A673 (cell line): ENCODE measurements around the gene FRMPD1. TPM values are rescaled to one million over a fixed set of nuclear protein-coding genes. Genes with fewer than 3 reads are reported as not detected.

Source experiments
- BruUV-seq: library from RNA; stranded (reverse); fragments of 400-500 nt; replicated peaks from 2 replicates; lab custom pipeline; 2021; lab: Mats Ljungman, UMichigan
- CTCF ChIA-PET: fragments of 300-600 bp; sonication (Branson Sonifier 250); formaldehyde crosslinking; loops from one replicate; lab custom pipeline; 2022; ENCODE audit warnings: antibody characterized with exemption; lab: Charles Lee
- POLR2A ChIA-PET: fragments of 300-600 bp; sonication (Branson Sonifier 250); formaldehyde crosslinking; loops from one replicate; lab custom pipeline; 2022; ENCODE audit warnings: antibody characterized with exemption; ENCODE audit not compliant: low non-redundant PET; lab: Charles Lee
- DNase-seq: peaks from one replicate; pipeline ENCODE4 v3.0.0-alpha.2; 2015; ENCODE audit warnings: low spot score
- H3K27ac ChIP-seq: fragments of 200-600 bp; sonication (generic); 2 replicates; pipeline ENCODE4 v1.5.1; 2016; ENCODE audit warnings: mixed run types, low read depth, mild to moderate bottlenecking, mixed read lengths, antibody characterized with exemption, low read length; ENCODE audit not compliant: poor library complexity, severe bottlenecking
- H3K27me3 ChIP-seq: fragments of 200-600 bp; sonication (generic); replicated peaks from 2 replicates; pipeline ENCODE4 v1.6.1; 2017; ENCODE audit warnings: mixed run types, low read depth, mild to moderate bottlenecking, mixed read lengths, antibody characterized with exemption, low read length; ENCODE audit not compliant: insufficient read depth, poor library complexity
- H3K36me3 ChIP-seq: fragments of 200-600 bp; sonication (generic); 2 replicates; pipeline ENCODE4 v1.6.1; 2016; ENCODE audit warnings: mixed run types, mild to moderate bottlenecking, mixed read lengths, antibody characterized with exemption, low read length; ENCODE audit not compliant: insufficient read depth, poor library complexity, severe bottlenecking
- H3K4me1 ChIP-seq: fragments of 200-600 bp; sonication (generic); 2 replicates; pipeline ENCODE4 v1.6.1; 2017; ENCODE audit warnings: mixed run types, mild to moderate bottlenecking, mixed read lengths, antibody characterized with exemption, low read length; ENCODE audit not compliant: insufficient read depth, poor library complexity, severe bottlenecking
- H3K4me3 ChIP-seq: fragments of 200-600 bp; sonication (generic); 2 replicates; pipeline ENCODE4 v1.5.1; 2016; ENCODE audit warnings: low read depth, mixed run types, mild to moderate bottlenecking, mixed read lengths, low read length; ENCODE audit not compliant: poor library complexity, severe bottlenecking
- H3K9me3 ChIP-seq: fragments of 200-600 bp; sonication (generic); 2 replicates; pipeline ENCODE4 v1.6.1; 2016; ENCODE audit warnings: mixed run types, low read depth, mild to moderate bottlenecking, mixed read lengths, antibody characterized with exemption, low read length; ENCODE audit not compliant: poor library complexity, severe bottlenecking
- EZH2 ChIP-seq: fragments of 200-600 bp; sonication (generic); IDR thresholded peaks from 2 replicates; pipeline ENCODE4 v1.6.1; 2017; ENCODE audit warnings: borderline replicate concordance, low read depth, mild to moderate bottlenecking, mixed read lengths, antibody characterized with exemption, low read length; ENCODE audit not compliant: poor library complexity, severe bottlenecking
- intact Hi-C: fragments of 100-400 bp; cut with micrococcal nuclease; formaldehyde crosslinking; loops from one replicate; pipeline ENCODE4 v1.10.0; 2022; ENCODE audit not compliant: unreplicated experiment
- total RNA-seq: library from RNA; stranded (reverse); gene quantifications from 2 replicates; pipeline ENCODE4 v1.2.3, GENCODE V29; 2021
- TF ChIP-seq, protein P1 (sequence below): fragments of 300-800, 200-600 bp; sonication (generic); conservative IDR thresholded peaks from 2 replicates; pipeline ENCODE4 v1.5.1; 2017; ENCODE audit warnings: low read depth, mild to moderate bottlenecking, antibody characterized with exemption, low read length, moderate library complexity, mixed read lengths

FRMPD1 gene
- total RNA-seq, 1 experiment from 2014 or later = not detected

DNA sequence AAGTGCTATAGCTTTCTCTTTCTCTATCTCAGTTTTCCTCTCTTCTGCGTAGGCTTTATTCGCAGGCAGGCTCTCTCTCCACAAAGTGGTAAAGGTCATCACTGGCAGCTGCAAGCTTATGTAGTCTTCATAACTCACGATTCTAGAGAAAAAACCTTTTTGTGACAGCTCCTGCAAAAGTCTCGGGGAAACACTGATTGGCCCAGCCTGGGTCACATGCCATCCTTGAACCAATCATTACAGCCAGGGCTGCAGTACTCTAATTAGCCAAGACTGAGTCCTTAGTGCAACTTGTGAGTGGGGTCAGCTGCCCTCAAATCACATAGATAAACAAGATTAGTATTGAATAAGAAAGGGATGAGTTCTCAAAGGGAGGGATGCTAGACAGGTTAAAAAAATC lies 18.3 kb upstream of the FRMPD1 start:
- no peak for DNase-seq
- no peak overlapping the region for H3K4me3 ChIP-seq
- no peak overlapping the region for H3K27ac ChIP-seq
- intact Hi-C loops = no loop called here
- no TSS peak for BruUV-seq
- CTCF ChIA-PET = no interaction called here
- H3K4me1 ChIP-seq = no peaks in the 10 kb centered on the region
- H3K36me3 ChIP-seq = no peaks in the 10 kb centered on the region
- H3K27me3 ChIP-seq = peaks cover 6% of the 10 kb centered on the region
- no peaks in the 10 kb centered on the region for H3K9me3 ChIP-seq
- TF ChIP-seq, protein P1, sequence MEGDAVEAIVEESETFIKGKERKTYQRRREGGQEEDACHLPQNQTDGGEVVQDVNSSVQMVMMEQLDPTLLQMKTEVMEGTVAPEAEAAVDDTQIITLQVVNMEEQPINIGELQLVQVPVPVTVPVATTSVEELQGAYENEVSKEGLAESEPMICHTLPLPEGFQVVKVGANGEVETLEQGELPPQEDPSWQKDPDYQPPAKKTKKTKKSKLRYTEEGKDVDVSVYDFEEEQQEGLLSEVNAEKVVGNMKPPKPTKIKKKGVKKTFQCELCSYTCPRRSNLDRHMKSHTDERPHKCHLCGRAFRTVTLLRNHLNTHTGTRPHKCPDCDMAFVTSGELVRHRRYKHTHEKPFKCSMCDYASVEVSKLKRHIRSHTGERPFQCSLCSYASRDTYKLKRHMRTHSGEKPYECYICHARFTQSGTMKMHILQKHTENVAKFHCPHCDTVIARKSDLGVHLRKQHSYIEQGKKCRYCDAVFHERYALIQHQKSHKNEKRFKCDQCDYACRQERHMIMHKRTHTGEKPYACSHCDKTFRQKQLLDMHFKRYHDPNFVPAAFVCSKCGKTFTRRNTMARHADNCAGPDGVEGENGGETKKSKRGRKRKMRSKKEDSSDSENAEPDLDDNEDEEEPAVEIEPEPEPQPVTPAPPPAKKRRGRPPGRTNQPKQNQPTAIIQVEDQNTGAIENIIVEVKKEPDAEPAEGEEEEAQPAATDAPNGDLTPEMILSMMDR = no peak
- TF ChIP-seq EZH2 = no peak
- POLR2A ChIA-PET = no interaction called here

DNA sequence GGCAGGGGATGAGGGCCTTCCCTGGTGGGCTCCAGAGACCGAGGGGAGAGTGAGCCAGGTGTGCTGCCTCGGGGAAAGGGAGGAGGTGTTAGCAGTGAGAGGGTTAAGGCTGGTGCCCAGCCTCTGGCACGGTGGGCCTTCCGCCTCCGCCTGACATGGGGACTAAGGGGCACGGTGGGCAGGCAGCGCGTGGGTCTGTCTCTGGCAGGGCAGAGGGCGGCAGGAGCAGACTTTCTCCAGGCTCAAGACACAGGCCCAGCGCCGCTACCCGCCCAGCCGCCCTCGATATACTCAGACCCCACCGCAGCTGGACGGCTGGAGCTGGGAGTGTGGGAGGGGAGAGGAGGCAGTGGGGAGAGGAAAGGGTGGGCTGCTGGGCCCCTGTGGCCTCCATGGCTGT lies 14.9 kb upstream of the FRMPD1 start:
- no peak for DNase-seq
- no peak for TF ChIP-seq EZH2
- TF ChIP-seq, protein P1 = no peak
- Histone ChIP-seq H3K4me1 (no peaks in the 10 kb centered on the region), H3K27ac (no peak overlapping the region), H3K4me3 (no peak overlapping the region), H3K36me3 (no peaks in the 10 kb centered on the region), H3K9me3 (no peaks in the 10 kb centered on the region), H3K27me3 (peaks cover 6% of the 10 kb centered on the region)
- ChIA-PET POLR2A (no interaction called here), CTCF (no interaction called here)
- intact Hi-C loops = no loop called here
- BruUV-seq = no TSS peak

DNA sequence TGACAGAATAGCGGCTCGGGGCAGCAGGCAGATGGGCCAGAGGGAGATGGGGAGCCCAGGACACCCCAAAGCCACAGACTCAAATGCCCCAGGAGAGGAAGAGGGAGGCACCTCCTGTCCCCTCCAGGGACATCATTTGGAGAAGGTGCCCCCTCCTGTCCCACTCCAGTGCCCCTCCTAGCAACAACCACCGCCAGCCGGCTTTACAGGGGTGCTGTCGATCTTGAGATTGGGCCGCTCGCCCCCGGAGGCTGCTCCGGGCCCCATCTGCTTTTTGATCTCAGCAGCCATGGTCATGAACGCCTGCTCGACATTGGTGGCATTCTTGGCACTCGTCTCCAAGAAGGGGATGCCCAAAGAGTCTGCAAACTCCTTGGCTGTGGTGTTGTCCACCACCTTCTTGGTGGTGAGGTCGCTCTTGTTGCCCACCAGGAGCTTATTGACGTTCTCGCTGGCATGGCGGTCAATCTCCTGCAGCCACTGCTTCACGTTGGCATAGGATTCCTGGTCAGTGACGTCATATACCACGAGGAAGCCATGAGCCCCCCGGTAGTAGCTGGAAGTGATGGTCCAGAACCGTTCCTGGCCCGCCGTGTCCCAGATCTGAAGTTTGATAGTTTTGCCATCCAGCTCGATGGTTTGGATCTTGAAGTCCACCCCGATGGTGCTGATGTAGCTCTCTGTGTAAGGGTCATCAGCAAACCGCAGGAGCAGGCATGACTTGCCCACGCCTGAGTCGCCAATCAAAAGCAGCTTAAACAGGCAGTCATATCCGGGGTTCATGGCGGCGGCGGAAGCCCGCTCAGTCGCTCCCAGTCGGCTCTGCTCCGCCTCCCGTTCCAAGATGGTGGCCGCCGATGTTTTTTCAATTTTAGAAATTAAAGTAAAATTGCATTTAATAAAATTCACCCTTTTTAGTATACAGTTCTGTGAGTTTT lies 14.0 kb upstream of the FRMPD1 start:
- BruUV-seq = no TSS peak
- H3K4me1 ChIP-seq = no peaks in the 10 kb centered on the region
- no peaks in the 10 kb centered on the region for H3K9me3 ChIP-seq
- no peak for TF ChIP-seq EZH2
- TF ChIP-seq, protein P1 = no peak
- no peak overlapping the region for H3K4me3 ChIP-seq
- H3K27me3 ChIP-seq = peaks cover 6% of the 10 kb centered on the region
- ChIA-PET POLR2A (no interaction called here), CTCF (no interaction called here)
- intact Hi-C loops = no loop called here
- H3K36me3 ChIP-seq = no peaks in the 10 kb centered on the region
- DNase-seq = no peak
- no peak overlapping the region for H3K27ac ChIP-seq
